Spleen (tissue), 11 donors: ENCODE results near the gene STAT5A. TPM values are rescaled to one million over a fixed set of nuclear protein-coding genes. Genes with fewer than 3 reads are reported as not detected.

Source experiments
- DNase-seq: peaks from one replicate; pipeline ENCODE4 v3.0.0-alpha.2; 2020
- H3K27ac ChIP-seq, 8 donors: fragments of 200-600 bp; sonication (generic) in 7 of 8; 1 replicate in 4 of 8; 2 replicates in 4 of 8; pipeline versions ENCODE4 v1.5.0 to v1.8.0; 2016 to 2021; ENCODE audit warnings: inconsistent platforms in 4 of 8, mild to moderate bottlenecking in 4 of 8, moderate library complexity in 1 of 8
- H3K27me3 ChIP-seq, 7 donors: fragments of 200-600 bp; sonication (generic) in 6 of 7; replicated peaks in 1 of 7; 1 replicate in 4 of 7; 2 replicates in 3 of 7; pipeline versions ENCODE4 v1.5.0 to v1.8.0; 2016 to 2021; ENCODE audit warnings: inconsistent platforms in 3 of 7, mild to moderate bottlenecking in 1 of 7
- H3K36me3 ChIP-seq, 6 donors: fragments of 200-600 bp; sonication (generic) in 5 of 6; 1 replicate in 4 of 6; 2 replicates in 2 of 6; pipeline versions ENCODE4 v1.5.0 to v1.8.0; 2016 to 2021; ENCODE audit warnings: inconsistent platforms in 2 of 6
- H3K4me1 ChIP-seq, 6 donors: fragments of 200-600 bp; sonication (generic) in 5 of 6; 1 replicate in 3 of 6; 2 replicates in 3 of 6; pipeline versions ENCODE4 v1.5.0 to v1.8.0; 2016 to 2021; ENCODE audit warnings: inconsistent platforms in 3 of 6
- H3K4me3 ChIP-seq, 8 donors: fragments of 200-600 bp; sonication (generic) in 7 of 8; 1 replicate in 4 of 8; 2 replicates in 4 of 8; pipeline versions ENCODE4 v1.5.0 to v1.8.0; 2016 to 2021; ENCODE audit warnings: inconsistent platforms in 4 of 8, mild to moderate bottlenecking in 4 of 8, moderate library complexity in 2 of 8
- H3K9me3 ChIP-seq, 8 donors: fragments of 200-600 bp; sonication (generic) in 7 of 8; 1 replicate in 4 of 8; 2 replicates in 4 of 8; pipeline versions ENCODE4 v1.5.0 to v1.8.0; 2016 to 2021; ENCODE audit warnings: inconsistent platforms in 4 of 8
- POLR2A ChIP-seq, 3 donors: fragments of 450-650 bp; IDR thresholded peaks; one replicate each; pipeline ENCODE4 v1.5.1; 2017; ENCODE audit warnings: antibody characterized with exemption in 3 of 3, mild to moderate bottlenecking in 1 of 3
- POLR2AphosphoS5 ChIP-seq, 3 donors: sonication (generic); formaldehyde crosslinking; IDR thresholded peaks; one replicate each; pipeline ENCODE4 v1.5.1; 2017; ENCODE audit warnings: antibody characterized with exemption in 3 of 3
- WGBS, 5 donors: extraction: QIAGEN DNeasy Blood & Tissue Kit in 3 of 5; methylation state at CpG; one replicate each; pipeline versions ENCODE4 v1.1.5 to v1.1.7; 2013 to 2018; 5-methylcytosine and 5-hydroxymethylcytosine counted together
- intact Hi-C: fragments of 100-400 bp; cut with DNase I; formaldehyde crosslinking; loops from one replicate; pipeline ENCODE4 v1.15.0; 2023; ENCODE audit warnings: low total_unique reads
- polyA plus RNA-seq, 3 donors: library from polyadenylated mRNA; stranded (reverse); fragments of 200-250 nt; gene quantifications; one replicate each; pipeline ENCODE4 v1.2.1, GENCODE V29; 2013
- total RNA-seq, 7 donors: library from RNA; depleted of rRNA in 3 of 7; stranded (reverse); fragments of >200 nt in 3 of 7; fragmentation: NEBNext Ultra II Directional in 4 of 7; extraction: Animal tissue kit (Norgen Biotek cat#: 25700) in 4 of 7; gene quantifications; one replicate each; pipeline versions ENCODE4 v1.1.0 to v1.2.1, GENCODE V29; 2016 to 2021
- TF ChIP-seq, protein P1 (sequence below), 11 experiments: fragments of 200-600 bp in 7 of 11; fragments of 450-650 bp in 4 of 11; sonication (generic) in 4 of 11; IDR thresholded peaks in 8 of 11; conservative IDR thresholded peaks in 3 of 11; 1 replicate in 7 of 11; 2 replicates in 4 of 11; pipeline versions ENCODE4 v1.4.0 to v1.8.0; 2016 to 2021; ENCODE audit warnings: antibody characterized with exemption in 11 of 11, inconsistent platforms in 4 of 11, mild to moderate bottlenecking in 1 of 11
- donor health status: healthy with polysubstance abuse.
- donor health status: DM: no; HTN: no; CAD: no; lungs with moderate emphysema.
- donor health status: DM: no; HTN: no; CAD: no.
- donor health status: Bipolar disorder and iron deficiency.
- donor health status: healthy.
- donor health status: DM: no; HTN: no; CAD: no.
- donor health status: DM: yes; HTN: yes; CAD: no.

Gene STAT5A
- total and polyA plus RNA-seq, 10 donors = 22.7 to 131 (median 71.6) TPM

DNA sequence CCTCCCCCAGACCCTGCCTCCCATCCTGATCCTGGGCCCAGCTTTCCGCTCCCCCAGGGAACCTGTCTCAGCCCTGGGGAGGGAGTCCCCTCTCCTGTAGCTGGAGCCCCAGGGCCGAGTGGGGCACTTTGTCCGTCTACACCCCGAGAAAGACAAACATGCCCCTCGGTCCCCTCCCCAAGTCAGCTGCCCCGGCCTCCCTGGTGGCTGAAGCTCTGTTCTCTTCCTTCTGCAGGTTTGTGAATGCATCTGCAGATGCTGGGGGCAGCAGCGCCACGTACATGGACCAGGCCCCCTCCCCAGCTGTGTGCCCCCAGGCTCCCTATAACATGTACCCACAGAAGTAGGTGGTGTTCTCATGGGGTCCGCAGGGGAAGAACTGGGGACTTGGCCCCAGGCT, 20.8 kb downstream of the STAT5A start:
- peak in 1 of 3 donors; percentile 44 for TF ChIP-seq POLR2AphosphoS5 (IDR thresholded peaks at IDR 0.05)
- TF ChIP-seq, protein P1, sequence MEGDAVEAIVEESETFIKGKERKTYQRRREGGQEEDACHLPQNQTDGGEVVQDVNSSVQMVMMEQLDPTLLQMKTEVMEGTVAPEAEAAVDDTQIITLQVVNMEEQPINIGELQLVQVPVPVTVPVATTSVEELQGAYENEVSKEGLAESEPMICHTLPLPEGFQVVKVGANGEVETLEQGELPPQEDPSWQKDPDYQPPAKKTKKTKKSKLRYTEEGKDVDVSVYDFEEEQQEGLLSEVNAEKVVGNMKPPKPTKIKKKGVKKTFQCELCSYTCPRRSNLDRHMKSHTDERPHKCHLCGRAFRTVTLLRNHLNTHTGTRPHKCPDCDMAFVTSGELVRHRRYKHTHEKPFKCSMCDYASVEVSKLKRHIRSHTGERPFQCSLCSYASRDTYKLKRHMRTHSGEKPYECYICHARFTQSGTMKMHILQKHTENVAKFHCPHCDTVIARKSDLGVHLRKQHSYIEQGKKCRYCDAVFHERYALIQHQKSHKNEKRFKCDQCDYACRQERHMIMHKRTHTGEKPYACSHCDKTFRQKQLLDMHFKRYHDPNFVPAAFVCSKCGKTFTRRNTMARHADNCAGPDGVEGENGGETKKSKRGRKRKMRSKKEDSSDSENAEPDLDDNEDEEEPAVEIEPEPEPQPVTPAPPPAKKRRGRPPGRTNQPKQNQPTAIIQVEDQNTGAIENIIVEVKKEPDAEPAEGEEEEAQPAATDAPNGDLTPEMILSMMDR (IDR thresholded peaks at IDR 0.05 in 8 of 11, conservative IDR thresholded peaks at IDR 0.05 in 3 of 11) = no peak
- TF ChIP-seq POLR2A (IDR thresholded peaks at IDR 0.05) = no peak
- peaks cover 0 to 99% (median 68%) of the 10 kb centered on the region in 6 donors for H3K36me3 ChIP-seq
- peak overlapping the region in 1 of 8 donors; percentile 36 for H3K27ac ChIP-seq

DNA sequence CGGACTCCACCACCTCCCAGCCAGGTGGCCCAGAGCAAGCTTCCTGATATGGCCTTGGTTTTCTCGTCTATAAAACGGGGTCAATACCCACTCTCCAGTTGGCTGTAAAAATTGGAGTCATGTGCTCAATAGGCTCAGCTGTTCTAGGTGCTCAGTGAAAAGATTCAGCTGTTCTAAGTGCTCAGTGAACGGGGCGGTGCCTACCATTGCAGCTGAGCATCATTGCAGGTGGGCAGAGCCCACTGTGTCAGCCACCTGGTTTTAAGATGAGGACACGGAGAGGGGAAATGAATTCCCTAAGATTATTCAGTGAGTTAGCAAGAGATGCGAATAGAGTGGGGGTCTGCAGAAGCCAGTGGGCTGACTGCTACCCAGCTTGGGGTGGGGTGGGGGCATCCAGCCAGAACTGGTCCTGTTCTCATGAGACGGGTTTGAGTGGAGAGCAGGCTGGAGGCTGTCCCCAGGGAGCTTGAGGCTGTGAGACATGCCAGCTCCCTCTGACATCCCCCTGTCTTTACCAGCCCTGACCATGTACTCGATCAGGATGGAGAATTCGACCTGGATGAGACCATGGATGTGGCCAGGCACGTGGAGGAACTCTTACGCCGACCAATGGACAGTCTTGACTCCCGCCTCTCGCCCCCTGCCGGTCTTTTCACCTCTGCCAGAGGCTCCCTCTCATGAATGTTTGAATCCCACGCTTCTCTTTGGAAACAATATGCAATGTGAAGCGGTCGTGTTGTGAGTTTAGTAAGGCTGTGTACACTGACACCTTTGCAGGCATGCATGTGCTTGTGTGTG, 21.9 kb downstream of the STAT5A start:
- no peaks in the 10 kb centered on the region for H3K9me3 ChIP-seq
- intact Hi-C loops = no loop called here
- H3K27ac ChIP-seq = peak overlapping the region in 3 of 8 donors; percentile 69 to 83 (median 83)

More for the DNA sequence above, 20.8 kb downstream of the STAT5A start:
- H3K4me1 ChIP-seq = peaks cover 27 to 42% (median 32%) of the 10 kb centered on the region in 6 donors
- no peaks in the 10 kb centered on the region for H3K27me3 ChIP-seq
- intact Hi-C loops = no loop called here
- no peak overlapping the region for H3K4me3 ChIP-seq
- 89 to 97% (median 95%) methylated on average over 9 of the region's 9 CpGs for WGBS, 5 donors
- H3K9me3 ChIP-seq = no peaks in the 10 kb centered on the region
- no peak for DNase-seq

DNA sequence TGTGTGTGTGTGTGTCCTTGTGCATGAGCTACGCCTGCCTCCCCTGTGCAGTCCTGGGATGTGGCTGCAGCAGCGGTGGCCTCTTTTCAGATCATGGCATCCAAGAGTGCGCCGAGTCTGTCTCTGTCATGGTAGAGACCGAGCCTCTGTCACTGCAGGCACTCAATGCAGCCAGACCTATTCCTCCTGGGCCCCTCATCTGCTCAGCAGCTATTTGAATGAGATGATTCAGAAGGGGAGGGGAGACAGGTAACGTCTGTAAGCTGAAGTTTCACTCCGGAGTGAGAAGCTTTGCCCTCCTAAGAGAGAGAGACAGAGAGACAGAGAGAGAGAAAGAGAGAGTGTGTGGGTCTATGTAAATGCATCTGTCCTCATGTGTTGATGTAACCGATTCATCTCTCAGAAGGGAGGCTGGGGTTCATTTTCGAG, 22.5 kb downstream of the STAT5A start:
- Histone ChIP-seq H3K36me3 (peaks cover 0 to 99% (median 62%) of the 10 kb centered on the region in 6 donors), H3K27me3 (no peaks in the 10 kb centered on the region), H3K9me3 (no peaks in the 10 kb centered on the region), H3K27ac (peak overlapping the region in 6 of 8 donors; percentile 44 to 83 (median 74)), H3K4me3 (no peak overlapping the region), H3K4me1 (peaks cover 44 to 58% (median 49%) of the 10 kb centered on the region in 6 donors)
- WGBS, 5 donors = 68 to 75% (median 70%) methylated on average over 8 to 9 of the region's 9 CpGs
- TF ChIP-seq, protein P1 (IDR thresholded peaks at IDR 0.05 in 8 of 11, conservative IDR thresholded peaks at IDR 0.05 in 3 of 11) = no peak
- peak in 2 of 3 donors; percentile 27 to 39 for TF ChIP-seq POLR2AphosphoS5 (IDR thresholded peaks at IDR 0.05)
- DNase-seq = no peak
- intact Hi-C loops = no loop called here

More for the DNA sequence above, 21.9 kb downstream of the STAT5A start:
- TF ChIP-seq, protein P1 (IDR thresholded peaks at IDR 0.05 in 8 of 11, conservative IDR thresholded peaks at IDR 0.05 in 3 of 11) = no peak
- peak in 2 of 3 donors; percentile 14 to 46 for TF ChIP-seq POLR2AphosphoS5 (IDR thresholded peaks at IDR 0.05)
- H3K4me1 ChIP-seq = peaks cover 37 to 52% (median 43%) of the 10 kb centered on the region in 6 donors
- no peak overlapping the region for H3K4me3 ChIP-seq
- H3K27me3 ChIP-seq = no peaks in the 10 kb centered on the region
- peaks cover 0 to 99% (median 63%) of the 10 kb centered on the region in 6 donors for H3K36me3 ChIP-seq
- DNase-seq = no peak
- 81 to 88% (median 84%) methylated on average over 19 of the region's 19 CpGs for WGBS, 5 donors
